CD4-positive, alpha-beta T cell treated with Interleukin-4 for 4 hours (primary cell): ENCODE results near the gene IQCE.
"Not testable (repeated sequence)": the region's sequence is repeated elsewhere in the genome, so short reads cannot be mapped to it uniquely, and the experiment has no call there.

Experiments
- DNase-seq: peaks from one replicate; pipeline ENCODE4 v3.0.0-alpha.2; 2020

IQCE gene

GRCh38 chr7:2604608-2605174 is 45.9 kb downstream of the IQCE start:
- DNase-seq = no peak

GRCh38 chr7:2605608-2606538 is 47.1 kb downstream of the IQCE start:
- no peak for DNase-seq

GRCh38 chr7:2606539-2606936 is 47.8 kb downstream of the IQCE start:
- no peak for DNase-seq

GRCh38 chr7:2607122-2607922 is 48.5 kb downstream of the IQCE start:
- no peak for DNase-seq

GRCh38 chr7:2607923-2608904 is 49.4 kb downstream of the IQCE start:
- DNase-seq = no peak

GRCh38 chr7:2608921-2609411 is 50.2 kb downstream of the IQCE start:
- no peak for DNase-seq

GRCh38 chr7:2609646-2610045 is 50.9 kb downstream of the IQCE start:
- DNase-seq = not testable (repeated sequence)

- no peak for DNase-seq
These were observed 51.7 kb downstream of the IQCE start for GRCh38 chr7:2610466-2610865.

GRCh38 chr7:2610898-2611297 is 52.1 kb downstream of the IQCE start:
- DNase-seq = no peak

- no peak for DNase-seq
These were observed 52.6 kb downstream of the IQCE start for GRCh38 chr7:2611401-2611800.

- DNase-seq = no peak
These were observed 53.1 kb downstream of the IQCE start for GRCh38 chr7:2611922-2612321.

GRCh38 chr7:2612445-2613097 is 53.8 kb downstream of the IQCE start:
- DNase-seq = no peak

- no peak for DNase-seq
These were observed 54.5 kb downstream of the IQCE start for GRCh38 chr7:2613098-2613930.

GRCh38 chr7:2613931-2614600 is 55.3 kb downstream of the IQCE start:
- no peak for DNase-seq

- no peak for DNase-seq
These were observed 56.0 kb downstream of the IQCE start for GRCh38 chr7:2614631-2615330.

- DNase-seq = no peak
These were observed 57.9 kb downstream of the IQCE start for GRCh38 chr7:2616387-2617324.

- DNase-seq = no peak
These were observed 58.6 kb downstream of the IQCE start for GRCh38 chr7:2617325-2617905.

- DNase-seq = no peak
These were observed 60.3 kb downstream of the IQCE start for GRCh38 chr7:2619116-2619515.
